GM12873 (cell line): ENCODE measurements around the gene WDCP.

Source experiments
- TF ChIP-seq, protein P1 (sequence below): IDR thresholded peaks from 2 replicates; pipeline ENCODE4 v1.5.1; 2012; ENCODE audit warnings: low read depth, mild to moderate bottlenecking, moderate library complexity, low read length, control low read depth; ENCODE audit not compliant: insufficient read depth; ENCODE audit errors: missing control alignments

WDCP gene, protein sequence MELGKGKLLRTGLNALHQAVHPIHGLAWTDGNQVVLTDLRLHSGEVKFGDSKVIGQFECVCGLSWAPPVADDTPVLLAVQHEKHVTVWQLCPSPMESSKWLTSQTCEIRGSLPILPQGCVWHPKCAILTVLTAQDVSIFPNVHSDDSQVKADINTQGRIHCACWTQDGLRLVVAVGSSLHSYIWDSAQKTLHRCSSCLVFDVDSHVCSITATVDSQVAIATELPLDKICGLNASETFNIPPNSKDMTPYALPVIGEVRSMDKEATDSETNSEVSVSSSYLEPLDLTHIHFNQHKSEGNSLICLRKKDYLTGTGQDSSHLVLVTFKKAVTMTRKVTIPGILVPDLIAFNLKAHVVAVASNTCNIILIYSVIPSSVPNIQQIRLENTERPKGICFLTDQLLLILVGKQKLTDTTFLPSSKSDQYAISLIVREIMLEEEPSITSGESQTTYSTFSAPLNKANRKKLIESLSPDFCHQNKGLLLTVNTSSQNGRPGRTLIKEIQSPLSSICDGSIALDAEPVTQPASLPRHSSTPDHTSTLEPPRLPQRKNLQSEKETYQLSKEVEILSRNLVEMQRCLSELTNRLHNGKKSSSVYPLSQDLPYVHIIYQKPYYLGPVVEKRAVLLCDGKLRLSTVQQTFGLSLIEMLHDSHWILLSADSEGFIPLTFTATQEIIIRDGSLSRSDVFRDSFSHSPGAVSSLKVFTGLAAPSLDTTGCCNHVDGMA

DNA sequence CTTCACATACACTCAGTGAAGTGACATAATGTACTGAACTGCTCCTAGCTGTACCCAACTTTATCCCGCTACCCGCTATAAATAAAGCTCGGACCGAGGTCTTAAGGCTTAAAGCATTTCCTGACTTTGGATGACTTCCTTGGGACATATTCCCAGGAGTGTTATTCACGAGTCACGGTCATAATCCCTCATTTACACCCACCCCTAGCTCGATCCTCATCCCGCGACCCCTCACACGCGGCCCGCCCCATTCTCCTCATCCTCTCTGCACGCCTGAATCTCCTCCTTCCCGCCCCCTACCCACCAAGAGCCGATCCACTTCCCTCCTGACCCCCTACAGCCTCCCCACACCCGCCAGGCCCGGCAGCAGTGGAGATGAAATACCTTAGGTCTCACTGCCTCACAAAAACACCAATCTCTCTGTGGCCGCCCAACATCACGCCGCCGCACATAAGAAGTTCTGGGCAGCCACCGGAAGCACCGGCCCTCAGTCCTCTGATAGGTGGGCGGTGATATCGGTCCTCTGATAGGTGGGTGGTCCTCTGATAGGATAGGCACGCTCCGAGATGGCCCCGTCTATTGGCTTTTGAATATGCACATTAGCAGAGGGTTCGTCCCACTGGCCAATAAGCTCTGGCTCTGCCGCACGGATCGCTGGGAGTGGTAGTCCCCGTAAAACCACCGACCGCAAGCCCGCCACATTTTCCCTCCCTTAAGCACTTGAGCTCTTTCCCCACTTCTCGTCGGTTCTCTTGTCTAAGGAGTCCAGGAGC lies at the start of gene WDCP:
Gene WDCP, minus strand, starts transcription at position 462 of the 773 bp plus-strand sequence. CDS start 7,897 bp downstream, outside the sequence.
- TF ChIP-seq, protein P1, sequence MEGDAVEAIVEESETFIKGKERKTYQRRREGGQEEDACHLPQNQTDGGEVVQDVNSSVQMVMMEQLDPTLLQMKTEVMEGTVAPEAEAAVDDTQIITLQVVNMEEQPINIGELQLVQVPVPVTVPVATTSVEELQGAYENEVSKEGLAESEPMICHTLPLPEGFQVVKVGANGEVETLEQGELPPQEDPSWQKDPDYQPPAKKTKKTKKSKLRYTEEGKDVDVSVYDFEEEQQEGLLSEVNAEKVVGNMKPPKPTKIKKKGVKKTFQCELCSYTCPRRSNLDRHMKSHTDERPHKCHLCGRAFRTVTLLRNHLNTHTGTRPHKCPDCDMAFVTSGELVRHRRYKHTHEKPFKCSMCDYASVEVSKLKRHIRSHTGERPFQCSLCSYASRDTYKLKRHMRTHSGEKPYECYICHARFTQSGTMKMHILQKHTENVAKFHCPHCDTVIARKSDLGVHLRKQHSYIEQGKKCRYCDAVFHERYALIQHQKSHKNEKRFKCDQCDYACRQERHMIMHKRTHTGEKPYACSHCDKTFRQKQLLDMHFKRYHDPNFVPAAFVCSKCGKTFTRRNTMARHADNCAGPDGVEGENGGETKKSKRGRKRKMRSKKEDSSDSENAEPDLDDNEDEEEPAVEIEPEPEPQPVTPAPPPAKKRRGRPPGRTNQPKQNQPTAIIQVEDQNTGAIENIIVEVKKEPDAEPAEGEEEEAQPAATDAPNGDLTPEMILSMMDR, result no peak

DNA sequence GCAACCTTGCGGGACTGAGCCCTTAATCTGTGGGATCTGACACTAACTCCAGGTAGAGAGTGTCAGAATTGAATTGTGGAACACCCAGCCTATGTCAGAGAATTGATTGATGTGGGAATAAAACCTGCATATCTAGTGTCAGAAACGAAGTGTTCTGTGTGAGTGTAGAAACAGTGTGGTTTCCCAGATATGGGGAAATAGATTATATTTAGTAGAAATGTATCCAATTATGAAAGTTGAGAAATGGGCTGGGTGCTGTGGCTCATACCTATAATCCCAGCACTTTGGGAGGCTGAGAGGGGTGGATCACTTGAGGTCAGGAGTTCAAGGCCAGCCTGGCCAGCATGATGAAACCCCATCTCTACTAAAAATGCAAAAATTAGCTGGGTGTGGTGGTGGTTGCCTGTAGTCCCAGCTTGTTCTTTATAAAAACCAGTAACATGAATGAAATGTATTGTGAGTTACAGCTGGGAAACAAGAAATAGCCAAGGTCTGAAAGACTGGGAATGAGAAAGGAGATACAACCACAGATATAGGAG lies 41.7 kb upstream of the WDCP start:
- TF ChIP-seq, protein P1, result no peak

DNA sequence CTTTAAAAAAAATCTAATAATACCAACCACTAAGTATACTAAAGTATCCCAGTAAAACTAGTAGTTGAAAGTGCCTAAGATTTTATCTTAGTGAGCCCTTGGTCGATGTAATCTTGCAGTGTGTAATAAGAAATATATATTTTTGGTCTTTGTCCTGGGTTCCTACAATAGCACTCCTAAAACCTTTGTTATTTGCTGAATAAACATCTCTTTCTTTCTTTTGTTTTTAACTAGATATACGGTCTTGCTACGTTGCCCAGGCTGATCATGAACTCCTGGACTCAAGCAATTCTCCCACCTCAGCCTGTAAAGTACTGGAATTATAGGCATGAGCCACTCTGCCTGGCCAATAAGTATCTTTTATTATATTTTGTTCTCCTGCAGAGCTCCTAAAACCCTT lies 39.8 kb upstream of the WDCP start:
- TF ChIP-seq, protein P1, result no peak

DNA sequence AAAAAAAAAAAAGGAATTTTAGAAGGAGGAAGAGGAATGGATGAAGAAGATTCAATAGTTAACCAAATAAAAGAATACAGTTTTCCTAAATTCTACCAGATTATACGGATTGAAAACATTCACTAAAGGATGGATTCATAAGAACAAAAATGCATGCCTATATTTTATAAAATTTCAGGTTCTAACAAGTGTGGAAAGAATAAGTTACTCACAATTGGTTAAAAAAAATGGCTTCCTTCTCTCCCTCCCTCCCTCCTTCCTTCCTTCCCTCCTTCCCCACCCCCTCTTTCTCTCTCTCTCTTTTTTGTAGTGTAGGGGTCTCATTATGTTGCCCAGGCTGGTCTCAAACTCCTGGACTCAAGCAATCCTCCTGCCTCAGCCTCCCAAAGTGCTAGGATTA lies 39.0 kb upstream of the WDCP start:
- TF ChIP-seq, protein P1, result no peak

DNA sequence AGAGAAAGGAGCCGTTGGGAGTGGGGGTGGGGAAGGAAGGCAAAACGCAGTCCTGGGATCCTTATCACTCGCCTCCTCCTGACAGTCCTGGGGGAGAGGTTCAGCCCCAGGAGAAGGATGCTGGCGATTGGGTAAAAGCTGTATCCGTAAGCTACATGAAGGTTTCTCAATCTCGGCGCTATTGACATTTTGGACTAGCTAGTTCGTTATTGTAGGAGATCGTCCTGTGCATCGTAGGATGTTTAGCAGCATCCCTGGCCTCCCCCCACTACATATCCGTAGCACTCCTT lies 38.0 kb upstream of the WDCP start:
- TF ChIP-seq, protein P1, result no peak

DNA sequence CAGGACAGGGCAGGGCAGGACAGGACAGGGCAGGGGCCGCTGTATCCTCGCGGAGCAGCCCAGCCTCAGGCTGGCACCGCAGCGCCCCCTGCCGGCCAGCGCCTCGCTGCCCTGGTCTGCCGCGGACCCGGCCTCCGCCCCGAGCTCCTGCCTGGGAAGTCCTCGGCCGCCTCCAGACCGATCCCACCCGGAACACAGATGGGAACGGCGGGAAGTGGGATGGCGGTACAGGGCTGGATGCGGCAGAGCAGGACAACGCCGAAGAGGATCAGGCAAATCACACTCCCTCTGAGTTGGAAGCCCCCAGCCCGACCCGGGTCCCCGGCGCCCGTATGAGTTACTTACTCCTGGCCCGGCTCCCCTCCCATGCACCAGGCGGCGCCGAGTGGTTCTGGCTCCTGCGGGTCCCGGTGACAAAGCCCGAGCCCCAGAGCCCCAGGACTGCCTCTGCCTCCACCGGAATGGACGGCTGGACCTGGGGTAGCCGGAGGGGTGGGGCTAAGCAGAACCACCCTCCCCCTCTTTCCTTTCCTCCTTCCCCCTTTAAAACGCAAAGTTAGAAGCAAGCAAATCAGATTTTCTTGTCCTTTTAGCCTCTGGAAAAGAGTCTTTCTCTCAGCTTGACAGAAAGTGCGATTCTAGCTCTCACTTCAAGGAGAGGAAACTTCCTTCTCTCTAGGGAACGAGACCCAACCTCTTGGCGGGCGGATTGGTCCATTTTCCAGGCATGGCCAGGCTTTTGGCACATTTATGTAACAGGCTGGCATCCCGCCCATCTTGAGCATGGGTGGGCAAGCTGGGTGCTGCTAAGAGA lies 37.4 kb upstream of the WDCP start, which contains the start of gene TP53I3:
Gene TP53I3, minus strand, starts transcription at position 449 of the 814 bp plus-strand sequence. CDS start 508 bp downstream, outside the sequence.
- TF ChIP-seq, protein P1, result peak; percentile 88
